Hematopoietic multipotent progenitor cell treated with erythropoietin and hydrocortisone succinate and interleukin-3 and kit ligand, for 17 days (in vitro differentiated cells): ENCODE results near the gene GNB1.
A peak's percentile ranks its signal among the peaks of the same experiment; 100 is the strongest.
"Not testable (repeated sequence)": the region's sequence is repeated elsewhere in the genome, so short reads cannot be mapped to it uniquely, and the experiment has no call there.

ENCODE experiments used
- DNase-seq: peaks from one replicate; pipeline ENCODE4 v3.0.0-alpha.2; 2015; ENCODE audit warnings: low spot score

GNB1 gene

GRCh38 chr1:1858382-1859086, 32.4 kb downstream of the GNB1 start:
- peak; percentile 59 for DNase-seq

- no peak for DNase-seq
These were observed 33.7 kb downstream of the GNB1 start for GRCh38 chr1:1857096-1857703.

- not testable (repeated sequence) for DNase-seq
These were observed 34.7 kb downstream of the GNB1 start for GRCh38 chr1:1856161-1856560.

GRCh38 chr1:1853593-1854257, 37.2 kb downstream of the GNB1 start:
- no peak for DNase-seq

GRCh38 chr1:1852619-1853414, 38.1 kb downstream of the GNB1 start:
- DNase-seq, result no peak

- no peak for DNase-seq
These were observed 43.0 kb downstream of the GNB1 start for GRCh38 chr1:1847890-1848289.

- peak; percentile 23 for DNase-seq
These were observed 43.6 kb downstream of the GNB1 start for GRCh38 chr1:1847061-1847850.

DNA sequence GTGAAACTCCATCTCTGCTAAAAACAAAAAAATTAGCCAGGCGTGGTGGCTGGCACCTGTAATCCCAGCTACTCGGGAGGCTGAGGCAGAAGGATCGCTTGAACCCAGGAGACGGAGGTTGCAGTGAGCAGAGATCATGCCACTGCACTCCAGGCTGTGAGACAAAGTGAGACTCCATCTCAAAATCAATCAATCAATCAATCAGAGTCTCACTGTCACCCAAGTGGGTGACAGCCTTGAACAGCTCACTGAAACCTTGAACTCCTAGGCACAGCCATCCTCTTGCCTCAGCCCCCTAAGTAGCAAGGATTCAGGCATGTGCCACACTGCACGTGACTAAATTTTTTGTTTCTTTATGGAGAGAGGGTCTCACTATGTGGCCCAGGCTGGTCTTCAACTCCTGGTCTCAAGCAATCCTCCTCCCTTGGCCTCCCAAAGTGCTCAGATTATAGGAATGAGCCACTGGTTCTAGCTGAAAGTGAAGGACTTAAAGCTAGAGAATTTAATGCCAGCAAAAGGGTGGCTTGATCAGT, 44.4 kb downstream of the GNB1 start:
- DNase-seq, result no peak

GRCh38 chr1:1842360-1843146, 48.3 kb downstream of the GNB1 start:
- DNase-seq, result no peak

DNA sequence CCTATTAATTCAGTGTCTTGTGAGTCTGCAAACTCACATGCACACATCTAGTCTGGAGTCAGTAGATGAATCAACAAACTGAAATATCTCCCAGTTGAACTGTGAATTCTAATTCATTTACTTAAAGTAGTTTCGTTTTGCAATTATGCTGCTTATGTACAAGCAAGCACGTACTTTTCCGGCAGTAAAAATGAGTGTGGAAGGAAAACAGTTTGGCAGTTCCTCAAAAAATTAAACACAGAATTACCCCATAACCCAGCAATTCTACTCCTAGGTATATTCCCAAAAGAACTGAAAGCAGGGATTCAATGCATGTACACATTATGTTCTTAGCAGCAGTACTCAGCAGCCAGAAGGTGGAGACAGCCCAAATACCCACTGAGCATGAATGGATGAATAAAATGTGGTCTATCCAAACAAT, 49.3 kb downstream of the GNB1 start:
- no peak for DNase-seq

- no peak for DNase-seq
These were observed 51.4 kb downstream of the GNB1 start for GRCh38 chr1:1839311-1839965.

GRCh38 chr1:1836119-1836518, 54.8 kb downstream of the GNB1 start:
- no peak for DNase-seq

GRCh38 chr1:1835546-1835945, 55.3 kb downstream of the GNB1 start:
- no peak for DNase-seq

DNA sequence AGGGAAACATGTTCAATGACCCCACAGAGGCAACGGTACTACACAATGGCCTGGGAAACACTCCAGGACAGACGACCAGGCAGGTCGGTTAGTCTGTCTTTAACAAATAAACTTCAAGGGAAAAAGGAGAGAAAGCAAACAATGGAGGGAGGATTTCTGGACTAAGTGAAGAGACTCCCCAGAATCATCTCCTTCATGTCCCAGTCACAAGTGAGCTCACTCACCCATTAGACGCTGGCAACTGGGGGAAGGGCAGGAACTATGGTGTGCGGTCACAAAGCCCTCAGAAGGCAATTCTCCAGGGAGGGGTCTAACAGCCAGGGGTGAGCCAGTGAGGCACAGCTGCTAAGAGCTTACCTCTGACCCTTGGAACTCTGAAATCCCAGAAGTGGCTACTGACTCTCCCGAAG, 57.0 kb downstream of the GNB1 start:
- no peak for DNase-seq

- DNase-seq, result no peak
These were observed 57.4 kb downstream of the GNB1 start for GRCh38 chr1:1833456-1833855.

GRCh38 chr1:1832820-1833219, 58.1 kb downstream of the GNB1 start:
- no peak for DNase-seq

DNA sequence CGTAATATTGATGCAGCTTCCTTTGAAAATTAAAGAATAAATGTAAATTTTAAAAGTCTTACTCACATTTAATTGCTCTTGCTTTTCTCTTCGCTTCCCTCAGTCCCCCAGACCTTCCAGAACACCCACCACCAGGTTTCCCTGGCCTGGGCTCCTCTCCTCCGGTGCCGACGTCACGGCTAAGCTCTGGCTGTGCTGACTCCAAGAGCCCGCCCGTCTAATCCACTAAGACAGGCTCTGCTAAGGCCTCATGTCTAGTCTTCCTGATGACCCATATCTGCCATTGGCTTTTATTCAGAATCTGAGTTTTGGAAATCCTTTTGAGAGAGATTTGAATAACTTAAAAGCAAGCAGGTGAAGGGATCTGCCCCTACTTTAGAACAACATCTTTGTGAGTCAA, 58.7 kb downstream of the GNB1 start:
- no peak for DNase-seq

GRCh38 chr1:1827089-1827848, 63.6 kb downstream of the GNB1 start:
- DNase-seq, result no peak

DNA sequence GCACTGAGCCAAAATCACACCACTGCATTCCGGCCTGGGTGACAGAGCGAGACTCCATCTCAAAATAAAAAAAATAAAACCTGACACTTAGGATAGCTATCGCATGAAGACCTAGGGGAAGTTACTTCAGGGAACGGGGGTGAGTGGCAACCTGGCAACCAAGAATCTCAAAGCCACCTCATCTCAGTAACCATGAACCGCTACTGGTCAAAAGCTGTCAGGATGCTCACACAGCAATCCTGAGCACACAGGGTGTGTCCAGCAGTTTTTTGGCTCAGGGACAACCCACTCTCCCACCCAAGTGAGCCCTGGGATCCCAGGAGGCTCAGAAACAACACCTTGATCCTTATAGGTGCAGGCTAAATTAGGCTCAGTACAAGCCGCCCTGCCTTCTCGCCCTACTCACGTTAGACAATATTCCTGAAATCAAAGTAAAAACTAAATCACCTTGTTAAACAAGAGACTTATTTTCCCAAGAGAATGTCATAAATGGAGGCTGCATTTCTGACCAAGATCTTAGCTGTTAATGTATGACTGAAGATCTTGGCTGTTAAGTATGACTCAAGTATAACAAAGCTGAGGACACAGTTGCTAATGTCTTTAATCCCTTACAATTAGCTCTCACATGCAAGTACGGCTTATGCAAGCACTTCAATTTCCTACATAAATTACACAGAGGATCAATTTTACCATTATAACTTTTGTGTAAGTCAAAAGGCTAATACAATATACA, 64.4 kb downstream of the GNB1 start:
- DNase-seq, result no peak
